HG02678 (cell line): ENCODE data around the gene KCNK7.
A peak's percentile ranks its signal among the peaks of the same experiment; 100 is the strongest.

Source experiments
- ATAC-seq: cut with Tn5 transposase; IDR thresholded peaks from one replicate; pipeline ENCODE4 v1.9.1; 2021; ENCODE audit warnings: mild to moderate bottlenecking, moderate library complexity; ENCODE audit not compliant: unreplicated experiment

KCNK7 gene

DNA sequence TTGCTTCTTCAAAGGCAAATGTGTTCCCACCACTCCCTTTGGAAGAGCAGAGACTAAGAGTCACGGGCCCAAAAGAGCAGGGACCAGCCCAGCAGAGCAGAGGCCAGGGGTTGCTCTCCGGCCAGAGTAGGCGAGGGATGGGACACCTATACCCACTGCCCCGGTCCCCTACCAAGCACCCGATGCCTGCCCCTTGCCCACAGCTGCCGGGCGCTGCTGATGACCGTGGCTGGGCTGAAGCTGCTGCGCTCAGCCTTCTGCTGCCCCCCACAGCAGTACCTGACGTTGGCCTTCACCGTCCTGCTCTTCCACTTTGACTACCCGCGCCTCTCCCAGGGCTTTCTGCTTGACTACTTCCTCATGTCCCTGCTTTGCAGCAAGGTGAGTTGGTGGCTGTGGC, 31.6 kb upstream of the KCNK7 start:
- ATAC-seq = no peak

DNA sequence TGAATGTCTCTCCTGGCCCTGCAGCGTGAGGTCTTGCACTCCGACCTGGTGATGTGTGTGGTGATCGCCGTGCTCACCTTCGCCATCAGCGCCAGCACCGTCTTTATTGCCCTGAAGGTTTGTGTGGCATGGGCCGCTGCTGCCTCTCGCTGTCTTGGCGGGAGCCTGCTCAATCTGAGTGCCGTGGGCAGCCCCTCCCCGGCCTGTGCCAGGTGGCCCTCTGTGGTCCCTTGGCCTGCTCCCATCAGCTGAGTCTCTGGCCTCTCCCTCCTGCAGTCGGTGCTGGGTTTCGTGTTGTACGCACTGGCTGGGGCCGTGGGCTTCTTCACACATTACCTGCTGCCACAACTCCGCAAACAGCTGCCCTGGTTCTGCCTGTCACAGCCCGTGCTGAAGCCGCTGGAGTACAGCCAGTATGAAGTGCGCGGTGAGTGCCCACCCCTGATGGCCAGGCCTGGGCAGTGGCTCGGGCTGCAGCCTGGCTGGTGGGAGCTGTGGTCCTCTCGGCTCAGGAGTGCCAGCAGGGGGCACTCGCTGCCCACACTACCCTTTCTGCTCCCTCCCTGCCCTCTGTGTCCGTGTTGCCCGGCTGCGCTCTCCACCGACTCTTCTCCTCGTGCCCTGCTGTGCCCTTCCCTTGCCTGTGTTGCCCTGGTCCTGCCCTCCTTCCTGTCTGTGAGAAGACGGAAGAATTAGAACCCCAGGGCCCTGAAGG, 30.2 kb upstream of the KCNK7 start:
- no peak for ATAC-seq

DNA sequence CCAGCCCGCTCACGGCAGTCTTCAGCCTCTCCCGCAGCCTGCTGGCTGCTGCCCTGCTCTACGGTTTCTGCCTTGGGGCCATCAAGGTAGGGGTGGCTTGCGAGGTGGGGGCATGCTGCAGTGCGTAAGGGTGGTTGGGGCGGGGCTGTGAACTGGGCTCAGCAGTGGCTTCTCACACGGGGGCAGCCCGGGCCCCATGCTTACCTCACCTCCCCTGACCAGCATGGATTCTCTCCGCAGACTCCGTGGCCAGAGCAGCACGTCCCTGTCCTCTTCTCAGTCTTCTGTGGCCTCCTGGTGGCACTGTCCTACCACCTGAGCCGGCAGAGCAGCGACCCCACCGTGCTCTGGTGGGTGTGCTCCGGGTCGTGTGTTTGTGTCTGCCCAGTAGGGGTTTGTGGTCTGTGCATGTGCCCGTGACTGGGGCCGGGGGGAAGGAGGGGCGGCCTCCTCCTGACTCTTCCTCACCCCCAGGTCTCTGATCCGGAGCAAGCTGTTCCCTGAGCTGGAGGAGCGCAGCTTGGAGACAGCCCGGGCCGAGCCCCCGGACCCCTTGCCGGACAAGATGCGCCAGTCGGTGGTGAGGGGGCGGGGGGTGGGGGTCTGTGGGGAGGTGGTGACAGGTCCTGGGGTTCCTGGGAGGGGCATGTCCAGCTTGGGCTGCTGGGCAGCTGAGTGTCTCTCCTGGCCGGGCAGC, 29.5 kb upstream of the KCNK7 start:
- ATAC-seq = no peak

DNA sequence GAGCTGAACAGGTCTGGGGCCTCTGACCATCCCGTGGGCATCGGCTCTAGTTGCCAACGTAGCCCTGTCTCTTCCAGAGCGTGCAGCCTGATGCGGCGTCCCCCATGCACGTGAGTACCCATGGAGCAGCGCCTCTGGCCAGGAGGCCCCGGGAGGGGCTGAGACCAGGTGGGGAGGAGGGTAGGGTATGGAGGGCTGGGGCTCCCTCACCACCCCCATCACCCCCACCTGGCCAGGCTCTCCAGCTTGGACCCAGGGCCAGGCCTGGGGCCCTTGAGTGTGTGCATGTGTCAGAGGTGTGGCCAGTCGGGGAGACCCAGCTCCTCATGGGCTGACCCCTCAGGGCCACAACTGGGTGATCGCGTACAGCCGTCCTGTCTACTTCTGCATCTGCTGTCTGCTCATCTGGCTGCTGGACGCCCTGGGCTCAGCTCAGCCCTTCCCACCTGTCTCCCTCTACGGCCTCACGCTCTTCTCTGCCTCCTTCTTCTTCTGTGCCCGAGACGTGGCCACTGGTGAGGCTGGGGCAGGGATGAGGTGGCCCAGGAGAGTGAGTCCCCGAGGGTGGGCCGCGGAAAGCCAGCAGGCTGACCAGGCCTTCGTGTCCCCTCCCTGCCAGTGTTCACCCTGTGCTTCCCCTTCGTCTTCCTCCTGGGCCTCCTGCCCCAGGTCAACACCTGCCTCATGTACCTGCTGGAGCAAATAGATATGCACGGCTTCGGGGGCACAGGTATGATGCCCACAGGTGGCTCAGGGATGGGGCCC, 28.4 kb upstream of the KCNK7 start:
- no peak for ATAC-seq

DNA sequence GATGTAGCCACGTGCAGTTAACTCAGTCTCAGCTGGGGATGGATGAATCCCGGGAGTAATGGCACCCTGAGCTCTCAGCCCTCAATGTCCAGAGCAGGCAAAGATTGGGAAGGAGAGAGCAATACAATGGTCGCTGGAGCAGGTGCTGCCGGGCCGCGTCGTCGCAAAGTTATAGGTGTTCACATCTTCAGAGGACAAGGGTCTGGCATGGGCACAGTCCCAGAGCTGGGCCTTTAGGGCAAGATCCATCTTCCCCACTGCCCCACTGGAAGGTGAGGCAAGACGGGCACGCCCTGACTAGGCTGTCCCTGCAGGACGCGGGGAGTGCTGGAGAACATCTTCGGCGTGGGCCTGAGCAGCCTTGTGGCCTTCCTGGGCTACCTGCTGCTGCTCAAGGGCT, 27.6 kb upstream of the KCNK7 start:
- ATAC-seq = no peak

DNA sequence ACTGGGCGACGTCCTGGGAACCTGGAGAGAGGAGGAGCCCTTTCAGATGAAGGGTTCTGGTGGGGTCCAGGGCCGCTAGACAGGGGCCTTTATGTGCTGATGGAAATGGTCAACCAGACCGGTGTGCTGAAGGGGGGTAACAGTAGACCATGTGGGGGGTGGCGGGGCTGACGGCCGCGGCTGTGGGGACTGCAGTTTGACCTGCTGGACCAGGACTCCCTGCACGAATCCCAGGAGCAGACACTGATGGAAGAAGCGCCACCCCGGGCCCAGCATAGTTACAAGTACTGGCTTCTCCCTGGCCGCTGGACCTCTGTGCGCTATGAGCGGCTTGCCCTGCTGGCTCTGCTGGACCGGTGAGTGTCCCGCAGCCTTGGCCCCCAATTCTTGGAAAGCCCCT, 26.4 kb upstream of the KCNK7 start:
- ATAC-seq = no peak

DNA sequence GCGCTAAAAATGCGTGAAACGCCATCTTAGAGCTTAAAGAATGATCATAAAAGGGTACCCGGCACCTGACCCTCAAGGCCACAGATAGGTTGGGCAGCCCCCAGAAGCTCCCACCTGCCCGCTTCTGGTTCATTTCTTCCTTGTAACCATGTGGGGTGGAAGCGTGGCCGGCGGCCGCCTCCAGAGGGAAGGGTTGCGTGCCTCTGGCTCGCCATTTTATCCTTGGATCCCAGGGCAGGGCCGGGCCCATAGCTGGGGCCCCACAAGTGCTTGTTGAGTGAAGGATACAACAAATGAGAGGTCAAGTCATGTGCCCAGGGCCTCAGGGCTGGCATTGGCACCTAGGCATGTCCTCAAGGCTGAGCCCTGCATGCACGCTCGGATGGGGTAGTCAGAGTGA, 25.9 kb upstream of the KCNK7 start:
- no peak for ATAC-seq

DNA sequence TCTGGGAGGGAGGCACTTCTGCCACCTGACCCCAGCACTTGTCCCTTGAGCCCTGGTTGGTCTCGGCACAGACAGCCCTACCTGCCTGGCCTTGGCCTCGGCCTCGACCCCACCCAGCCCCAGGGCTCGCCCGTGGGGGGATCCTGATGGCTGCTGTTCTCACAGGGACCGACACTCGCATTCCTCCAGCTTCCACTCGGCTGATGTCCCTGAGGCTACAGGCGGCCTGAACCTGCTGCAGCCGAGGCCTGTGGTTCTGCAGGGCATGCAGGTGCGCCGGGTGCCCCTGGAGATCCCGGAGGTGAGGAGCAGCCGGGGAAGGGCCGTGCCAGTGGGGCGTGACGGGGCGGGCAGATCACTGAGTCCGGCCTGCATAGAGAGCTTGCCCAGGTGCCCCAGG, 25.1 kb upstream of the KCNK7 start:
- no peak for ATAC-seq

DNA sequence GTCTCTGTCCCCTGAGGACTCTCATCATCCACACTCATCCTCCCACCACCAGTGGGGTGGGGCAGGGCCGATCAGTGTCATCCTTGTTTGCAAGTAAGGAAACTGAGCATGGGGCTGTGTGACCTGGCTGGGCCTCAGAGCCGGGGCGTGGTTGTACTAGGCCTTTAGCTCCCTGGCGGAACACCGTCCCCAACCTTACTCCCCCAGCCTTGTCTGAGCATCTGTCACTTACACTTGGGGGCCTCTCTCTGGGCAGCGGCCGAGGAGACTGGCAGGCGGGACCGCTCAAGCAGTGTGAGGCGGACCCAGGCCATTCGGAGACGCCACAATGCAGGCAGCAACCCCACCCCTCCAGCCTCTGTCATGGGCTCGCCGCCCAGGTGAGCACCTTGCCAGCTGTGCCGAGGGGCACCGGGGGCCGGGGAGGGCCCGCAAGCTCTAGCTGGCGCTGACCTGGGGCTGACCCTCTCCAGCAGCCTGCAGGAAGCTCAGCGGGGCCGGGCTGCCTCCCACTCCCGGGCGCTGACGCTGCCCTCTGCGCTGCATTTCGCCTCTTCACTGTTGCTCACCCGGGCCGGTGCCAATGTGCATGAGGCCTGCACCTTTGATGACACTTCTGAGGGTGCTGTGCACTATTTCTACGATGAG, 23.8 kb upstream of the KCNK7 start:
- ATAC-seq = no peak

DNA sequence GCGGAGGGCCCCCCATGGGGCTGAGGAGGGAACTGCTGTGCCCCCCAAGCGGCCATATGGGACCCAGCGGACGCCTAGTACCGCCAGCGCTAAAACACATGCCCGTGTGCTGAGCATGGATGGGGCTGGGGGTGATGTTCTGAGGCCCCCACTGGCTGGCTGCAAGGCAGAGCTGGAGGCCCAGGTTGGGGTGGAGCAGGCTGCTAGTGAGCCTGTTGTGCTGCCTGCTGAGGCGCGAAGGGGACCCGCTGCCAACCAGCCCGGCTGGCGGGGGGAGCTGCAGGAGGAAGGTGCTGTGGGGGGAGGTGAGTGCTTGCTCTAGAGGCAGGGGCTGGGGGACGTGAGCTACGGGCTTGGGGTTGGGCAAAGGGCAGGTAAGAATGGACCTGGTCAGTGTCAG, 23.2 kb upstream of the KCNK7 start:
- no peak for ATAC-seq

DNA sequence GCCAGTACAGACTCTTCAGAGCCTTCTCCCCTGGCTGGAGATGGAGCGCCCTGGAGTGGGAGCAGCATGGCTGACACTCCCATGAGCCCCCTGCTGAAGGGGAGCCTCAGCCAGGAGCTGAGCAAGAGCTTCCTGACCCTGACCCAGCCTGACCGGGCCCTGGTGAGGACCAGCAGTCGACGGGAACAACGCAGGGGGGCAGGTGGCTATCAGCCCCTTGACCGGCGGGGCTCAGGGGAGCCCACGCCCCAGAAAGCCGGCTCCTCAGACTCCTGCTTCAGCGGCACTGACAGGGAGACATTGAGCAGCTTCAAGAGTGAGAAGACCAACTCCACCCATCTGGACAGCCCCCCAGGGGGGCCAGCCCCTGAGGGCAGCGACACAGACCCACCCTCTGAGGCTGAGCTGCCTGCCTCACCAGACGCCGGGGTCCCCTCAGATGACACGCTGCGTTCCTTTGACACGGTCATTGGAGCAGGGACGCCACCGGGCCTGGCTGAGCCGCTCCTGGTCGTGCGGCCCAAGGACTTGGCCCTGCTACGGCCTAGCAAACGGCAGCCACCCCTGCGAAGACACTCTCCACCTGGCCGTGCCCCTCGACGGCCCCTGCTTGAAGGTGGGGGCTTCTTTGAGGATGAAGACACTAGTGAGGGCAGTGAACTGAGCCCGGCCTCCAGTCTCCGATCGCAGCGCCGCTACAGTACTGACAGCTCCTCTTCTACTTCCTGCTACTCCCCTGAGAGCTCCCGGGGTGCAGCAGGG, 22.6 kb upstream of the KCNK7 start:
- ATAC-seq = no peak

DNA sequence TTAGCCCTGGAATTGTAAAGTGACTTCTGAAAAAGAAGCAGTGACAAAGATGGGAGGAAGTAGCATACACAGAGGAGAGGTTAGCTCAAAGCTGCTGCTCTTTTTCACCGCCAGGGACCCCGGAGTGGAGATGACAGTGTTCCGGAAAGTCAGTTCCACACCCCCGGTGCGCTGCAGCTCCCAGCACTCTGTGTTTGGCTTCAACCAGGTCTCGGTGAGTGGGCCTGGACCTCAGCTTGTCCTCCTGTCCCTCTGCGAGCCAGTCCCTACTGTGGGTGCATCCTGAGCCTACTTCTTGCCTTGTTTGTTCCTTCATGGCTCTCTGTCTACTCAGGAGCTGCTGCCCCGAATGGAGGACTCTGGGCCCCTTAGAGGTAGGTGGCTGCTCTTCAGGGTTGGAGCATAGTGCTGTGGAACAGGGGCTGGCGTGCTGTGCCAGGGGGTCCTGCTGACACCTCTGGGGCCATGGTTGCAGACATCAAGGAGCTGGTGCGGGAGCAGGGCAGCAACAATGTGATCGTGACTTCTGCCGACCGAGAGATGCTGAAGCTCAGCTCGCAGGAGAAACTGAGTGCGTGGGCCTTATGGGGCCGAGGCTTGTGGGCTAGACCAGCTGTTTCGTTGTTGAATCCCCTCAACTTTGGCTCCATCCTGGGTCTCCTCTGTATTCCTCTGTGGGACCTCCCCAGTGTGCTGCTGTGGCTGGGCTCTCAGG, 21.7 kb upstream of the KCNK7 start:
- ATAC-seq = no peak

DNA sequence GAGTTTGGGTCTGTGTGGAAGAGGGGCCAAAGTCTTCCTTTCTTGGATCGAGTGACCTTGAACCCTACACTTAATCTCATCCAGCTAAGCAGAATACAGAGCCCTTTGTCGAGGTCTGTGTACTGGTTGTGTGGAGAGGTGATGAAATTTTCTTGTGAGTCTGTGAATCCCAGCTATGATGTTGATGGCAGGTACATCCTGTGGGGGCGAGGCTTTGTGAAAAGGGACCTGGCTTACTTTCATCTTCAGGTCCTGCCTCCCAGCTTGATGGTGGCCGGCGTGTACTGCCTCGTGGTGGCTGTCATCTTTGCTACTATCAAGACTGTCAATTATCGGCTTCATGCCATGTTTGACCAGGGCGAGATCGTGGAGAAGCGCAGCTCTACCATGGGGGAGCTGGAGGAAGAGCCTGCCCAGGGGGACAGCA, 21.0 kb upstream of the KCNK7 start:
- no peak for ATAC-seq

DNA sequence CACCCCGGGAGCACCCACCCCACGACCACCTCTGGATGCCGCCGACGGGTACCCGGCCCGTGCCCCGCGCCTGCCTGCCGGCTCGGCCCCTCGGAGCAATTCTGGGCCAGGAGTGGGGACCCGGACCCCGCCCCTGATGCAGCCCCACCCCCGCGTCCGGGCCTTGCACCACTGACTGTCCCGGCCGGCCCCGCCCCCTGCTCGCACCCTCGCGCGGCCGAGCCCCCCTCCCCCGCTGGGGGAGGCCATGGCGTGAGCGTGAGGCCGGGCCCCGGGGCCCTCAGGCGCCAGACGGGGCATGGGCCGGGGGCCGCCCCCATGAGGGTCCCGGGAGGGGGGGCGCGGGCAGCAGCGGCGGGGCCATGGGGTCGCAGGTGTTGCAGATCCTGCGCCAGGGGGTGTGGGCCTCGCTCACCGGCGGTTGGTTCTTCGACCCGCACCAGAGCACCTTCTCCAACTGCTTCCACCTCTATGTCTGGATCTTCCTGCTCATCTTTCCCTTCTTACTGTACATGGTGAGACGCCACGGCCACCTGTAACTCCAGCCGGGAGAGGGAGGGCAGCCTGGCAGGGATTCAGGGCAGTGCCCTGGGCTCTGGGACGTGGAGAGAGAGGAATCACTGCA, 20.5 kb upstream of the KCNK7 start:
- no peak for ATAC-seq

DNA sequence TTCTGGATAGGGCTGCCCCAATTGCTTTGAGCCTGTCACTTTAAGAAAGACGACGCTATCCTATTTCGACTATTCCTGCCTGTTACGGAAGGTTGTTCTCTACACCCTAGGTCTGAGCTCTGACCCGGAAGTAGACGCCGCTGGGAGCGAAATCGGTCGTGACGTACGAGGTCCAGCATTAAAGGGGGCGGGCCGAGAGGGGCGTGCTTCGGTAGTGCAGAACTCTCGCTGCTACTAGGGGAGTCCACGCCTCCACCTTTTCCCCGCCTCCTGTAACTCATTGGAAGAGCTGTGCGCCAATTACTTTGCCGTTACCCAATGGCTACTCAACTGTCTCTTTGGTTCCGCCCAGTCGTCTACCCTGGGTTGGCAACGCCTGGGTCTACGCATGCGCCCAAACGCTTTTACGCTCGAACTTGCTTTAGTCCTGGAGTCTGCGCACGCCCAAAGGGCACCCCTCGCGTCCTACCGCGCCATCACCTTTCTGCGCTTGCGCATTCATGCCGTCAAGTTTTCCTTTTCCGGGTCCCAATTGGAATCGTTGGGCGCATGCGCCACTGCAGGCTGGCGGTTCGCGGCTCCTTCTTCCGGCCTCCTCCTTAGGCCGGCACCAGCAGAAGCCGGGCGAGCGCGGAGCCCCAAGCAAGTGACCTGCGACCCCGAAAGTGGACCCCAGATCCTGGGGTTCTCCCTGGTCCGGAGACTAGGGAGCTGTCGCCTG, 19.8 kb upstream of the KCNK7 start, which contains the start of gene PCNX3:
Gene PCNX3 (plus strand): TSS at position 548 of the 721 bp plus-strand sequence. CDS start 536 bp downstream, outside the sequence.
- ATAC-seq = peak; percentile 81

DNA sequence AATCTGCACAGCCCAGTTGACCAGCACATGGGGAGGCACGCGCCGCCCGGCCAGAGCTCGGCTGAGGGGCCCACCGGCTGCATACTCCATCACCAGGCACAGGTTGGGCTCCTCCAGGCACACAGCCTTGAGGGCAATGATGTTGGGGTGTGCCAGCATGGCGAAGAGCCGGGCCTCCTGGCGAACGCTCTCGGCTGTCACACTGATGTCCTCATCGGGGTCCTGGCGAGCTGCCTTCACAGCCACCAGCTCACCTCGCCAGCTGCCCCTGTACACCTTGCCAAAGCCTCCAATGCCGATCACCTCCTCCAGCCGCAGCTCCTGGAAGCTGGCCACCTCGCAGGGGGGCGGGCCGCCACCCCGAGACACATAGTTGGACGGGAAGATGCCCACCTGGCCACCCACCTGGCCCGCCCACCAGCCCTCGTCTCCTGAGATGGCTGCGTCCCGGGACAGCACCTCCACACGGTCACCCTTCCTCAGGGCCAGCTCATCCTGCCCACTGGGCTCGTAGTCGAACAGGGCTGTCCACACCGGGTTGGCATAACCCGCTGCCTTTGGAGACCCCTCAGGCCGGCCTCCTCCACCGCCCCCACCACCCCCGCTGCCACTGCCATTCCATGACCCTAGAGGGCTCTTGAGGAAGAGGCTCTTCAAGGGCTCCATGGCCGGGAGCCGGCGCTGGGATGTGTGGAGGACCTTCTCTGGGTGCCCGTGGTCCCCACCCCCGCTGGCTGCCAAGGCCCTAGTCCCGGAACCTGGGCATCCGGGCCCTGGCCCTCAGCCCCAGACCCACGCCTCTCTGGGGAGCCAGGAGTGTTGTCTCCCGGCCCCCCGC, 17.7 kb upstream of the KCNK7 start:
- no peak for ATAC-seq

DNA sequence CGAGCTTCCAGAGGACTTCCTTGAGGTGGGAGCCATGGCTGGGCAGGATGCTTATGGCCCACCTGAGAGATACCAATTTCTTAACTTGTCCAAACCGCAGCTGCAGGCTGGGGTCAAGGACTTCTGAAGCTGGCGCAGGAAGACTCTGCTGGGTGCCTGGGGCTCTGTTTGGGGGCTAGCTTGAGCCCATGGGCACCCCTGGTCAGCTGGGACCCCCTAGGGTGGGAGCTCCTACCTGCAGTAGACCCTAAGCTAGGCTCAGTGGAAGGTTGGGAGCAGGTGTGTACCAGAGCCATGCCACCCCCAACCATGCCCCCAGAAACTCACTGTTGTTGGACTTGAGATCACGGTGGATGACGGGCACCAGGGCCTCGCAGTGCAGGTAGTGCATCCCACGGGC, 17.1 kb upstream of the KCNK7 start:
- ATAC-seq = no peak
